Measurements from ENCODE around the gene GMPPB.

GMPPB gene

GRCh38 chr3:49727924-49728361 lies 4.2 kb upstream of the GMPPB start:
- no peak for DNase-seq

GRCh38 chr3:49727154-49727923 lies 3.6 kb upstream of the GMPPB start:
- no peak for DNase-seq

- no peak for DNase-seq
These were observed 2.3 kb upstream of the GMPPB start for GRCh38 chr3:49725906-49726681.

GRCh38 chr3:49724586-49724985 lies 835 bp upstream of the GMPPB start:
- DNase-seq: no peak

GRCh38 chr3:49723296-49723627 lies 489 bp downstream of the GMPPB start:
- no peak for DNase-seq

- DNase-seq: no peak
These were observed 855 bp downstream of the GMPPB start for GRCh38 chr3:49722896-49723295.

GRCh38 chr3:49721896-49722781 lies 1.6 kb downstream of the GMPPB start:
- no peak for DNase-seq

- DNase-seq: no peak
These were observed 2.2 kb downstream of the GMPPB start for GRCh38 chr3:49721596-49721895.

GRCh38 chr3:49720855-49721595 lies 2.7 kb downstream of the GMPPB start:
- no peak for DNase-seq

GRCh38 chr3:49719214-49719884 lies 4.4 kb downstream of the GMPPB start, which contains the start of gene AMIGO3:
Gene AMIGO3 (minus strand): TSS chr3:49719684. CDS start chr3:49719465, 219 bp downstream.
- no peak for DNase-seq

GRCh38 chr3:49718858-49719213 lies 4.9 kb downstream of the GMPPB start:
- DNase-seq: no peak

- DNase-seq: no peak
These were observed 5.5 kb downstream of the GMPPB start for GRCh38 chr3:49717959-49718857.

- DNase-seq: no peak
These were observed 6.4 kb downstream of the GMPPB start for GRCh38 chr3:49717211-49717958.

- no peak for DNase-seq
These were observed 7.0 kb downstream of the GMPPB start for GRCh38 chr3:49716691-49717210.

GRCh38 chr3:49716169-49716568 lies 7.6 kb downstream of the GMPPB start:
- no peak for DNase-seq

- no peak for DNase-seq
These were observed 8.1 kb downstream of the GMPPB start for GRCh38 chr3:49715611-49716121.

GRCh38 chr3:49714728-49715550 lies 8.8 kb downstream of the GMPPB start:
- no peak for DNase-seq

- DNase-seq: no peak
These were observed 10.2 kb downstream of the GMPPB start for GRCh38 chr3:49713336-49714105.

Data from SIG-M5 (cell line).